Measurements from ENCODE around the gene AUTS2. TPM values are rescaled to one million over a fixed set of nuclear protein-coding genes. Genes with fewer than 3 reads are reported as not detected.

The AUTS2 gene
- total and polyA plus RNA-seq, 2 donors (not counting 1 experiment from before 2014, with no cell fraction given) = 0.60 to 9.1 TPM

- no peak overlapping the region for H3K4me2 ChIP-seq (ENCODE audit: extremely low read depth, insufficient read depth, low read length)
- H3K36me3 ChIP-seq (ENCODE audit: control insufficient read depth, insufficient read depth, low read length) = no peaks in the 10 kb centered on the region
- TF ChIP-seq, protein P1, sequence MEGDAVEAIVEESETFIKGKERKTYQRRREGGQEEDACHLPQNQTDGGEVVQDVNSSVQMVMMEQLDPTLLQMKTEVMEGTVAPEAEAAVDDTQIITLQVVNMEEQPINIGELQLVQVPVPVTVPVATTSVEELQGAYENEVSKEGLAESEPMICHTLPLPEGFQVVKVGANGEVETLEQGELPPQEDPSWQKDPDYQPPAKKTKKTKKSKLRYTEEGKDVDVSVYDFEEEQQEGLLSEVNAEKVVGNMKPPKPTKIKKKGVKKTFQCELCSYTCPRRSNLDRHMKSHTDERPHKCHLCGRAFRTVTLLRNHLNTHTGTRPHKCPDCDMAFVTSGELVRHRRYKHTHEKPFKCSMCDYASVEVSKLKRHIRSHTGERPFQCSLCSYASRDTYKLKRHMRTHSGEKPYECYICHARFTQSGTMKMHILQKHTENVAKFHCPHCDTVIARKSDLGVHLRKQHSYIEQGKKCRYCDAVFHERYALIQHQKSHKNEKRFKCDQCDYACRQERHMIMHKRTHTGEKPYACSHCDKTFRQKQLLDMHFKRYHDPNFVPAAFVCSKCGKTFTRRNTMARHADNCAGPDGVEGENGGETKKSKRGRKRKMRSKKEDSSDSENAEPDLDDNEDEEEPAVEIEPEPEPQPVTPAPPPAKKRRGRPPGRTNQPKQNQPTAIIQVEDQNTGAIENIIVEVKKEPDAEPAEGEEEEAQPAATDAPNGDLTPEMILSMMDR (conservative IDR thresholded peaks at IDR 0.05 in 1 of 2, IDR thresholded peaks at IDR 0.05 in 1 of 2; ENCODE audit: low read depth in 1 of 2, low read length in 2 of 2) = no peak
- TF ChIP-seq EZH2 (IDR thresholded peaks at IDR 0.05; ENCODE audit: low read length, missing control alignments) = no peak
- H3K4me1 ChIP-seq (ENCODE audit: control insufficient read depth, extremely low read depth, insufficient read depth, low read length) = no peaks in the 10 kb centered on the region
- no peak overlapping the region for H3K4me3 ChIP-seq (replicated peaks in 1 of 4; ENCODE audit: control extremely low read depth in 1 of 4, insufficient read depth in 1 of 4, low read depth in 3 of 4, low read length in 4 of 4)
- no peaks in the 10 kb centered on the region for H3K79me2 ChIP-seq (ENCODE audit: control insufficient read depth, insufficient read depth, low read length)
- no peak overlapping the region for H3K27ac ChIP-seq (ENCODE audit: insufficient read depth, low read length)
- no peak overlapping the region for H2AFZ ChIP-seq (ENCODE audit: low read length)
- H3K9me3 ChIP-seq (ENCODE audit: control insufficient read depth, insufficient read depth, low read depth, low read length) = no peaks in the 10 kb centered on the region
- no peak overlapping the region for H3K9ac ChIP-seq (ENCODE audit: insufficient read depth, low read length)
- no peaks in the 10 kb centered on the region for H4K20me1 ChIP-seq (ENCODE audit: control insufficient read depth, extremely low read depth, insufficient read depth, low read length)
- peak in 1 of 2 donors; percentile 85 for DNase-seq (ENCODE audit: low read depth in 2 of 2)
- no peaks in the 10 kb centered on the region for H3K27me3 ChIP-seq (ENCODE audit: control insufficient read depth, insufficient read depth, low read length)
Observed at GRCh38 chr7:70477036-70478010, 879.0 kb downstream of the AUTS2 start.

DNA sequence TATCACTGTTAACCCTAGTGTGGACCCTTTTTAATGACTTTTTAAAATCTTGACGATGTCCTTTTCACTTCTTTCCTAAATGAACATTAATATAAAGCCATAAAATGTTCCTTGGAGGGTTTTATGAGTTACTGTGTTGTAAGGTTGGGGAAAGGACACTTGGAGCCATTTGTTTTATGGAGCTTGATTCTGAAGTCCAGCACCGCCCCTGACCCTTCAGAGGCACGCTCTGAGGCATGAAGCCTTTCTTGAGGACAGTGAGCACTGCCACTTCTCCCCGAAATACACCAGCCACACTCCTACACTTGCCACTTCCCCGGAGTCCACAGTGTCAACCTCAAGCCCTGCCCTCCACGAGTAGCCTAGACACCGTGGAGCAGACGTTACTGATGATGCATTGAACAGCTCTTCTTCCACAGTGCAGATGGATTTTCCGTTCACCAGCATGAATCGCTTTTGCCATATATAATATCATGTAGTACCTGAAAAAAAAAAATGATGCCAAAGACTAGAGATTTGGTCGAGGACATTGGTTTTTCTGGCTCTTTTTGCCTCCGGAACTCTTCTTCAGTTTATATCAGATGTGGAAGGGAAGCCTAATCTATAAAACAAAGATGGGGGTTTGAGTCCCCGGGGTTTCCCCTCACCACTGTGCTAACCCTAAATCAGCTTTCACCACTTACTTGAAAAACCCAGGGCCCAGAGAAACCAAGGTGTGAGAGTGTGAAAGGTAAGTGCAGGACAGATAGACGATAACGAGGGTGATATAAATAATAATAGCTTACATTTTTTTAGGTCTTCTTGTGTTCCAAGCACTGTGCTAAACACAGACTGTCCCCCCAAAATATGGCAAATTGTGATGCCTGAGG is 881.1 kb downstream of the AUTS2 start:
- no peaks in the 10 kb centered on the region for H3K79me2 ChIP-seq (ENCODE audit: control insufficient read depth, insufficient read depth, low read length)
- H3K27ac ChIP-seq (ENCODE audit: insufficient read depth, low read length) = no peak overlapping the region
- H3K4me2 ChIP-seq (ENCODE audit: extremely low read depth, insufficient read depth, low read length) = no peak overlapping the region
- TF ChIP-seq, protein P1 (conservative IDR thresholded peaks at IDR 0.05 in 1 of 2, IDR thresholded peaks at IDR 0.05 in 1 of 2; ENCODE audit: low read depth in 1 of 2, low read length in 2 of 2) = no peak
- no peak for TF ChIP-seq EZH2 (IDR thresholded peaks at IDR 0.05; ENCODE audit: low read length, missing control alignments)
- no peaks in the 10 kb centered on the region for H3K36me3 ChIP-seq (ENCODE audit: control insufficient read depth, insufficient read depth, low read length)
- no peaks in the 10 kb centered on the region for H4K20me1 ChIP-seq (ENCODE audit: control insufficient read depth, extremely low read depth, insufficient read depth, low read length)
- no peaks in the 10 kb centered on the region for H3K4me1 ChIP-seq (ENCODE audit: control insufficient read depth, extremely low read depth, insufficient read depth, low read length)
- no peak overlapping the region for H2AFZ ChIP-seq (ENCODE audit: low read length)
- H3K4me3 ChIP-seq (replicated peaks in 1 of 4; ENCODE audit: control extremely low read depth in 1 of 4, insufficient read depth in 1 of 4, low read depth in 3 of 4, low read length in 4 of 4) = no peak overlapping the region
- DNase-seq (ENCODE audit: low read depth in 2 of 2) = no peak
- H3K9me3 ChIP-seq (ENCODE audit: control insufficient read depth, insufficient read depth, low read depth, low read length) = no peaks in the 10 kb centered on the region
- no peak overlapping the region for H3K9ac ChIP-seq (ENCODE audit: insufficient read depth, low read length)
- H3K27me3 ChIP-seq (ENCODE audit: control insufficient read depth, insufficient read depth, low read length) = no peaks in the 10 kb centered on the region
